GM21528 (cell line): ENCODE data around the gene CELF4.

Source experiments
- ATAC-seq: cut with Tn5 transposase; IDR thresholded peaks from one replicate; pipeline ENCODE4 v1.9.1; 2021; ENCODE audit warnings: mild to moderate bottlenecking, moderate library complexity; ENCODE audit not compliant: unreplicated experiment, low FRiP score

The CELF4 gene

DNA sequence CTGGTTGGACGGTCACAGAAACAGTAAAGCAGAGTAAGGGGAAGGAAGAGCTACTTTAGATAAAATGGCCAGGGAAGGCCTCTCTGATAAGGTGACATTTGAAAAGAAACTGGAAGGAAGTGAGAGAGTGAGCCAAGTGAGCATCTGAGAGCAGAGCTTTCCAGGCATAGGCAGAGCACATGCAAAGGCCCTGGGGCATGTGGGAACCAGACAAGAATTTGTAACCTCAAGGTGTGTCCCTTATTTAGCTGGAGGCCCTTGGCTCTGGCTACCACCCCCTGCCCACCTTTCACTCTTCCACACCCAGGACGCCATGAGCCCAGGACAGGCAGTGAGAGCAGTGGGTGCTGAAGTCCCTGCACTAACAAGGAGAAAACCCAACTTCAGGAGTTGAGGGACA lies 116.0 kb downstream of the CELF4 start:
- no peak for ATAC-seq

DNA sequence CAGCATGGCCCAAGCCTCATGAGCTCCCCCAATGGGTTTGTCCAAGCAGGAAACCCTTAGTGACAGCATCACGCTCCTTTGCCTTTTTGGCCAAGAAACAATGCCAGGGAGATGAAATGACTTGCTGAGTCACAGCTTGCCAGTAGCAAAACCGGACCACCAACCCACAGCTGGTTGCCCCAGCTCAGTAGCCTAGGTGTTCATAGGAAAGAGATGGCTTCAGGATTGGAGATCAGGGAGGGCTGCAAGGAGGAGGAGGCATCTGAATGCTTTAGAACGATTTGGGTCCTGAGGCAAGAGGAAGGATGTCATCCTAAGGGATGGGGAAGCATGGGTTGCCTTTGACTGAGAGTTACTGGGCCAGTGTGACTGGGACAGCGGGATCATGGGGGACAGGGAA lies 116.7 kb downstream of the CELF4 start:
- no peak for ATAC-seq

DNA sequence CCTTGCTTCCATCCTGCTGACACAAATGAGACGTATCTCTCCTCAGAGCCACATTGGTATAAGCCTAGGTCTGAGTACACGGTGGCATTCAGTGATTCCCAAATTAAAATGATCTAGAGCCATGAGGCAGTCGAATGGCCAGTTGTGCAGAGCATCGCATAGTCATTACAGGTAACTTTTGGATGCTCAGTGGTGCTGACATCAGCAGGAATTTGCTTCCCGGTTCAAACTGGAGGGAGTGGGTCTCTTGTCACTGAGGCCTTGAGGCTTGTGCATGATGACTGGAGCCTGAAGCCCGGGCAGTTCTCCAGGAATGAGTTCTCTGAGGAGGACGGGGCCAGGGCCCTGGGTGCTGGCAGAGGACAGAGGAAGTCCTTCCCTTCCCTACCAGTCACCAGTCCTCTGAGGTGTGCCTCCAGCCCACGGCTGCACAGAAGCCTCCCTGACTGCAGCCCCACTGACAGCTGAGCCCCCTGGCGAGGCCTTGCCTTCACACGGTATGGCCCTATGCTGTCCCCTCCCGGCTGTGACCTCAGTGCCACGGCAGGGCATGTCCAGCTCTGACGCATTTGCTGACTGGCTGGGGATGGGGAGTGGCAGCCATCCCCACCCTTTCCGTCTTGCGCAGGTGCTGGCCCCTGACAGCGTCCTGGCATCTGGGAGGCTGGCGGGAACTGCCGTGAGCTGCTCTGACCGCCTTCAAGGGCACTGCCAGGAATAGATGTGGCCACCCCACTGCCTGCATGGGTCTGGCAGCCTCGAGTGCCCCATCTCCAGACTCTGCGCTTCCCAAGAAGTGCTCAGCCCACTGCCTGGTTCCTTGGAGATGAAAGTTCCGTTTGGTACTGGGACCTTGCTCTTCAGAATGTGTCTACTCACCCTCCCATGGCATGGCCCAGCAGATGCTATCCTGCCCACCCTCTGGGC lies 117.4 kb downstream of the CELF4 start:
- no peak for ATAC-seq

DNA sequence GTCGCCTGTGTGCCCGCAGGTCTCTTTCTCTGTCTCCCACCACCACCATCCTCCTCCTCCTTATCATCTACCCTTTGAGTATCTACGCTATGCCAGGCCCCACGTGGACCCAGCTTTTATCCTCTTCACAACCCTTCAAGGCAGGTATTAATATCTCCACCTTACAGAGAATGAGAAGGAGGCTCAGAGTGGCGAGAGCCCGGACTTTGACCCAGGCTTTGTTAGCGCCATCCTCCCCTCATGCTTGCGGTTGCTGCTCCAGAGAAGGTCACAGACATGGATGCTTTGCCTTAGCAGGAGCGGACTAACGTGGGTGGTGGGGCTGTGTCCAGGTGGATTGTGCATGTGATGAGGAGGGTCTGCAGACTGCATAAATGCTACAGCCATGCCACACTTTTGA lies 119.8 kb downstream of the CELF4 start:
- no peak for ATAC-seq

DNA sequence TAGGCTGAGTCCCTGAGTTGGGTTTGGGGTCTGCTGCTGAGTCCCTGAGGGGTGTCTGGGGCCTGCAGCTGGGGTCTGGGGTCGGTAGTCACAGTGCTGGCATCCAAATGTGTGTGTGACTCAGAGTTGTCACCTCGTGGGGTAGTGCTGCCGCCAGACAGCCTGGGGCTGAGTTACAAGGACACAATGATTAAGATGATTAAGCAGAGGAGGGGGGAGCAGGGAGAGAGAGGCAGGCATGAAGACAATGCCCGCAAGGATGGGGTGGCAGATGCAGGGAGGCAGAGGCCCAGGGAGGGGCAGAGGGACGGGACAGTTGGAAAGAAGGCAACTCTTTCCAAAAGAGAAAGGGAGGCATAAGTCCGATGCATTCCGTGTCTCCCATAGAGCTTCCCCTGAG lies 120.2 kb downstream of the CELF4 start:
- no peak for ATAC-seq

DNA sequence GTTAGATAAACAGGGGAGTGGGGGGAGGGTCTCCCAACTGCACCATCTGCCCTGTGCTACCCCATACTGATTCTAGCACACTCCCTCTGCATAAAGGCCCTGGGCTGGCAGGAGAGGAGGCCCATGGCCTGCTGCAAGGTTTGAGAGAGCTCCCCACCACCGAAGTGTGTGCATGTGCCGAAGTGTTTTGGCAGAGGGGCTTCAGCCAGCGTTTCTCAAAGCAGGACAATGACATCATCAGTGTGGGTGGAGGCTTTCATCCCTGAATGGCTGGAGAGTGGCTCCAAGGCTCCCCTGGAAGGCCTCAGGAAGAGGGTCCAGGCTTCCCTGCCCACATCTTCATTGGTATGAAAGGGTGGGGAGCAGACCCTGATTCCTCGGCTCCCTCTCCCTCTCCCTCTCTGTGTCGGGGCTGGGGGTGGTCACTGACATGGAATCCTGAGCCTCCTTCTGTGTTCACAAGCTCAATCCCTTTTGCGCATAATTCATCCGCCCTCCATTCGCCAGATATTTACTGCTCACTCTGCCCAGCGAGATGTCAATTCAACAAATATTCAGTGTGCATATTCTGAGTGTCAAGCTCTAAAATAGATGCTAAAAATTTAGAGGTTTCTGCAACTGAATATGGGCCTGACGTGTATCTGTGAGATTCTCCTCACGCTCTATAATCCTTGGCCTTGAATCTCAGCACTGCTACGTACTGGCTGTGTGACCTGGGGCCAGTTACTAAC lies 122.1 kb downstream of the CELF4 start:
- ATAC-seq = no peak

DNA sequence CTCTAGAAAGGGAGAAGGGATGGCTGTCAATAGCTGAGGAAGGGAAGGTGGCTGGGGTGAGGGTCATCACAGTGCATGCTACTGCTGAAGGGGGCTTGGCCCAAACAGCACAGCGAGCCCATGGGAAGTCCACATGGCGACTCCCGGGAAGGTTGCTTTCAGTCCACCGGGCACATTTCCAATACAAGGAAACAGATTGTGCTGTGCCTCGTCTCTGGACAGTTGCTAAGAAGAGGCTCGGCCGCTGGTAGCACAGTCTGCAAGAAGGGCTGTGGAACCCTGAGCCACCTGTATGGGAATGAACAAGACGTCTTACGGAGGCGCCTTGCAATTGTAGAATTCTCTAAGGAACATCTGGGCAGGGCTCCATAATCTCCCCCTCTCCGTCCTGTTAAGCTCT lies 123.1 kb downstream of the CELF4 start:
- no peak for ATAC-seq

DNA sequence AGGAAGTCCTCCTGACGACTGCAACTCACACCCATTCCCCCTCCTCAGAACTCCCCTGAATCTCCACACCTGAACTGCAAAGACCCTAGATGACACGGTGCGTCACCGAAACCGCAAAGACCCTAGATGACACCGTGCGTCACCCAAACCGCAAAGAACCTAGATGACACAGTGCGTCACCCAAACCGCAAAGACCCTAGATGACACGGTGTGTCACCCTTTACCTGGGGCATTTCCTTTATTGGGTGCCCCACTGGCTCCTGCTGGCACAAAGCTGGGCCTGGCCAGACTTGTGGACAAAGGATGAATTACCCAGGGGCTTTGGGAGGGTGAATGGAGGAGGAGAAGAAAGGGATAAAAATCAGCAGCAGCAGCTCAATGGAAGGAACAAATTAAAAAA lies 123.8 kb downstream of the CELF4 start:
- no peak for ATAC-seq

DNA sequence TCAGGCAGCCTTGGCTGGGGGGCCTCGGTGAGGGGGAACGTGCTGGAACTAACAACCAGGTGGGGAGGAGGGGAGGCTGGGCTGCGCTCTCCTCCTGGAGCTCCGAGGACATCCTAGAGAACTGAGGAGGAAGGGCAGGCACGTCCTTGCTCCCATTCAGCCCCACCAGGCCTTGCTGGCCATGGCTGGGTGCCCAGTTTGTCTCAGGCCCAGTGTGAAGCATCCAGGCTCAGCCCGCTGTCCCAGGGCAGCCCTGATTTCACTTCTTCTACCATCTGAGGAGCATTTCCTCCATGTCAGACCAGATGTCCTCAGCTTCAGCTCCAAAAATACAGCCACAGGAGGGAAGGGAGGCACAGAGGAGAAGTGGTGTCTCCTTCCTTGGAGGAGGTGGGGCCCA lies 125.4 kb downstream of the CELF4 start:
- no peak for ATAC-seq

DNA sequence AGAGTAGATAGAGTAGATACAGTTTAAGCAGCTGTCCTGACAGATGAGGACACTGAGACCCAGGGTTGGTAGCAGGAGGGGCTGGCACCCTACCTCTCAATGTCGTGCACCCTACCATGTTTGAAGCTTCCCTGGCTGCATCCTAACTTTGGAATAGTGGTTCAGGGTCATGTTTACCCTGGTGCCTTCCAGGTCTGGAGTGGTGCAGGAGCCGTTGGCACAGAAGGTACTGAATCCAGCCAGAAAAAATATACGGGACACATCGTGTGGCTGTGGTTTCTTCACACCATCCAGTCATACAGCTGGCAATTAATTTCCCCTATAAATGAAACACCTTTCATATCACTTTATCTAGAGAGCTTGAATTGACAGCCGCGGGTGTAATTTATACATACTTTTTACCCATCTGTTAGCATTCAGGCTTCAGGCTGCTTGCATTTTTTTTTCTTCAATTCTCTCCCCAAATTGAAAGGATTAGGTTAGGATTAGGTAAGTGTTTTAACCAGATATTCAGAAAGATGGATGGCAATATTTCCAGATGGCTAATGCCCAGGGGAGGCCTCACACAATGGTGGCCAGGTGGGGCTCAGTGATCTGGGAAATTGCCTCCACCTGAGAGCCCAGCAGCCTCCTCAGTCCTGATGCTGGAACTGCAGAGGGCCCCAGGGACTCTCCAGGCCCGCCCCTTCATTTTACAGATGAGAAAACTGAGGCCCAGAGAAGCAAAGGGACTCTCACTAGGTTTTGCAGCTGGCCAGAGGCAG lies 127.0 kb downstream of the CELF4 start:
- no peak for ATAC-seq

DNA sequence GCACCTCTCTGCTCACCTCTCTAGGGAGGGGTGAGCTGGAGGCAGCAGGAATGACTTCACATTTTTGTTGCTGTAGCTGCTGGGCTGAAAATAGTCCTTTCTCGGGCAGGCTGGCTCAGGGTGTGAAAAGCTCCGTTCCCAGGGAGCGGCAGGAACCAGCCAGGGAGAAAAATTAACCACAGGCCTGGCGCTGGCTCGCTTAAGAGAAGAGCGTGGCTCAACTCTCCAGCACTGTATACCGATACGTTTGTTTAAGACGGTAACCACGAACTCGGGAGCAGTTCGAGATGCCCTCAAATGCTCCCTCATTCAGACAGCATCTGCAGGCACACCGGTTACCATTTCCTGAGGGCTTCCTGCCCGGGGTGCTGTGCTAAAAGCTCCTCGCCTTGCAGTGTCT lies 129.6 kb downstream of the CELF4 start:
- no peak for ATAC-seq

DNA sequence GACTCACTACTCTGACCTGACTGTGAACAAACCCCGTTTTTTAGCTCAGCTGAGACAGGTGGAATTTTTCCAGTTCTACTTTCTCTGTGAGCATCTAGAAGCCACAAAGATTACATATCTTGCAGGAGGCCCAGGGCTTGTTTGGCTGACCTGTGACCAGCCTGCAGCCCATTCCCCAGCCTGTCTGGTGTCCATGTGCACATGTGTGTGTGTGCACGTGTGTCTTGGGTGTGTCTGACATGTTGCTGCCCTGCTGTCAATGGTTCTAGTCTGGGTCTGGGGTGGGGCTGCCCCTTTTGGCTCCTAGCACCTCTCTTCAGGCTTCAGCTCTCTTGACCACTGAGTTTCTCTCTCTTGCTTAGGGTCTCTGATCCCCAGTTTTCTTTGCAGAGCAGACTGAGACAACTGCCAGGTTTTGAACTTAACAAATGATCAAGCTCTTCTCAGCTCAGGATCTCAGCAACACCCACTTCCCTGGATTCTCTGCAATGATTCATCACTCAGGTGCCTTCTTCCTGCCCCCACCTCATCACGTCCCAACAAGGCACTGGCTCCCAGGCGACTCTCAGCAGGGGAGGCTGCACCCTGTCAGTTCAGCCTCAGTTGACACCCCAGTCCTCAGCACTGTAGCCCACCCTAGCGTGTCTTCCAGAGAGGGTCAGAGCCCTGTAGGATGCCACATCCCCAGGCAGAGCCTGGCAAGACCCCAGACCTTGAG lies 130.3 kb downstream of the CELF4 start:
- ATAC-seq = no peak

DNA sequence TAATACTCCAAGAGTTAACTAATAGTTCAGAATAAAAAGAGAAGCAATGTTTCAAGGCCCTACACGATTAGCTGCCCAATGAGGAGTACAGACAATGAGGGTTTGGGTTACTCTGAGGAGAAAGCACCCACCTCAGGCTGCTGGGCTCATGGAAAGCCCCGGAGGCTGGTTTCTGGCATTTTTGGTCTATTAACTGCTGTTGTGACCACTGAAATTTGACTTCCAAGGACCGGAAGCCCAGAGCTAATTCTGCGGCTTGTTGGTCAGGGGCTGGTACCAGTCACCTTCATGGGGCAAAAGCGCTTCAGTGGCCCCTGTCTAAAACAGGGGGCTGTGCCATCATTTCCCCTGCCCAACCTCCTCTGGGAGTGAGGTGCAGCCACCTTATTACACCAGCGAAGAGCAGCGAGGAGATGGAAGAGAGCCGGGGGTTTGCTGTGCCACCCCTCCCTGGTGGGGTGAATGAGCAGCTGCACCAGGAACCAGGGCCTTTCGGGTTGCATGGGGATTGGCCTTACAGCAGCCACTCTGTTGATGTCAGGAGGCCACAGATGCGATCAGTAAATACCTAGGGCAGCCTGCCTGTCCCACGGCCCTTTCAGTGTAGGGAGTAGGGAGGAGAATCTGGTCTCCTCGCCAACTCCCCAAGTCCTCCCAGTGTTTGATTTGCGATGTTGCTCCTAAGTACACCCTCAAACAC lies 131.3 kb downstream of the CELF4 start:
- ATAC-seq = no peak

DNA sequence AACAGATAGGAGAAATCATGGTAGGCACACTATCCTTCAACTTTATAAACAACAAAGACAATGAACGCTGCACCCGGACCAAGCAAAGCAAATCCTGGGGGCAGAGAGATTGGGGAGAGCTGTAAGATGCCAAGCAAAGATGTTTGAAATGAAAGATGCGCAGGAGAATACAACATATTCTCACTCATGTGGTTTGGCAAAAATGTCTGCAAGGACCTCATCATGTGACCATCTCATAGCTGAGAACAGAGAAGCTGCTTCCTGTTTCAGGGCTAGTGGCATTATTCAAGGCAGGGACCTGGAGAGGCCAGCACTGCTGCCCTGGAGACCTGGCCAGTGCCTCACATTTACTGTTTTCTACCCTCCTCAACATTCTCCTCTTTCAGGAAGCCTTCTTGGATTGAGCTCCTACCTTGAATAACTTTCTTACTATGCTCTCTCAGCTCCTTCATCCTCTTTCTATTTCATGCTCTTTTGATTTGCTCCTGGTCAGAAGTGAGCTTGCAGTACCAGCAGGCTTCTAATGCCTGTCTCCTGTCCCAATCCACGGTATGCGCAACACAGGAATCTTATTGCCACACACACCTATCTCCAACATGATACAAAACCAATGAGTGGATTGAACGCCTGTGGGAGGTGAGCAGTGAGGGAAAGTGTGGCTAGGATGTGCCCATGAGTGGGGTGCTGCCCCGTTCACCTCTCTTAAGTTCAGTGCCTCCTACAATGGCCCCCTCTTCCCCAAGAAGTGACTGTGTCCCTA lies 133.0 kb downstream of the CELF4 start:
- no peak for ATAC-seq

DNA sequence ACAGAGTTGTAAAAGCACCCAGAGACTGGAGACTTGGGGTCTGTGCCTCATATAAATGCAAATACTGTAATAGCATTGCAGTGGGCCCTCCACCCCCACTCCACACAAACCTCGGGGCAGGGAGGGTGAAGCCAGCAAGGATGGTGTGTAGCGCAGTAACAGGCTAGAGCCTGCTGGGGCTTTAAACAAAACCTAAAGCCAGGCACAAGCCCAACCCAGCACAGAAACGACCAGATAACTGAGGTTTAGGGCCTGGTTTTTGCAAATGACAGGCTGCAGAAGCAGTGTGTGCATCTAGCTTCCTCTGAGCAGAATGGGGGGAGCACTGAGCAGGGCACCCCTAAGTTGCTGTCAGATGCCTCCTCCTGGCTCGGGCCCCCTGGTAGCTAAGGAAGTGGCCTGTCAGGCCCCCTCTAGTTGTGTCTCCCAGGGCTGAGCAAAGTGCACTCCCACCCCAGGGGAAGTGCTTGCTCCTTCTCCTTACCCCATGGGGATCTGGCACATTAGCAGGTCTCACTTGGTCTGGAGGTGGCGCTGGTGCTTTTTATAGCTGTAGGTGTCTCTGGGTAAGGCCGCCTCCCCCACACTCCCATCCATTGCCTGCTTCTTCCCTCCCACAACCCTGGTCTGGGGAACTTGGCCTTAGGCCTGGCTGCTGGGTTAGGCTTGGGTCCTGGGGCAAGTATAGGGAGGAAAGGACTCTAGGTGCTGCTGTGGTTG lies 135.1 kb downstream of the CELF4 start:
- ATAC-seq = no peak

DNA sequence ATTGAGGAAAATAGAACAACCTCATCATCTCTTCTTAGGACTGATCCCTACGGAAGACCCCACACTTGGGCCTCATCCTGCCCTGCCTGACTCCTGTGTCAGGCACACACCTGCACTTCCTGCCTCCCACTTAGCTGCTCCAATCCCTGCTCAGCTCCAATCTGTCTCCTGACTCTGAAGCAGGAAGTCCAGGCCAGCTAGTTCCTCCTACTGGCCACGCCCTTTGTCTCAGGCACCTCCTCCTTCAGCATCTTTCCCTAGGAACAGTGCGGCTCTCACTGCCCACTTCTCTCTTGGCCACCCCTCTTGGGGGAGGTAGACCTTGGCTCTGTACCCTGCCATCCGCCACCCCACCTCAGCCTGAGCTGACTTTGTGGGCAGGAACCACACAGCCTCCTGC lies 135.8 kb downstream of the CELF4 start:
- ATAC-seq = no peak

DNA sequence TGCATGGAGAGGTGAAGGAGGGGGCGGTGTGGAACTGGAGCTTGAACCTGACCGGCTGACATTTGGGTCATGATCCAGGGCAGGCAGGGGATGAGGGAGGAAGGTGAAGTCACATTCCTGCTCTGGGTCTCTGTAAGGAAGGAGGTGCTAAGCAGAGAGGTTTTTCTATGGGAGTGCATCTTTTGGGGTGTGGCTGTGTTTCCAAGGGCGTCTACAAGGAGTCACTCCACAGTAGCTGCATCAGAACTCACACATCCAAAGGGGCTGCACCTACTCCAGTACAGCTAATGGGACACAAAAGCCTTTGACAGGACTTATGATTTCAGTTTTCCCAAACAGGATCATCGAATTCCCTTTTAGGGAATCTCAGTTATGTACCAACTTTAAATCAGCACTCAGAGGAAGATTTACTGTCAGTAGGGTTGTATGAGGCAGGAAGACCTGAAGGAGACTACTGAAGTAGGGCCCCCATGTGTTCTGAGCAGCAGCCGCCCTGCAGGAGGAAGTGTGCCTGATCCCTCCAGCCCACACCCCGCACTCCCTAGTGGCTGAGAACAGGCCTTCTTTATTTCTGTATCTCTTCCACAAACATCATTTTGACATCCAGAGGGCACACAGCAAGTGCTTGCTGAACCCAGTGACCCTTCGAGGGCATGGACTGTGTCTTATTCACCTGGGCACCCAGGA lies 137.2 kb downstream of the CELF4 start:
- no peak for ATAC-seq

DNA sequence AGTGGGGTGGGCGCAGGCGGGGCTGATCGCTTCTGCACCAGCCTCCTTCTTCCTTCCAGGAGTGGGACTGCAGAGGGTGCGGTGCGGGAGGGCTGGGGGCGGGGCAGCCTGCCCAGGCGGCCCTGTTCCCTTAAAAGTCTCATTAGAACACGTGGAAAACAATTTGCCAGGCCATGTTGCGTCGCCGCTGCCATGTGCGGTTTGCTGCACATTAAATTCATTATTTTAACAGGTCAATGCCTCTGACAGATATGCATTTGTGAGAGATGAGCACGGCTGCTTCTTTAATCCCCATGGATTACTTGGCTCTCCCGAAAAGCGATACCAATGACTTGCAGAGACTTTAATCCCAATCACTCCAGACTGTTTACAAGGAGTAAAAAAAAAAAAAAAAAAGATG lies 139.0 kb downstream of the CELF4 start:
- no peak for ATAC-seq
